NCI-H1436 (cell line): Measurements from ENCODE around the gene HPCAL4.

Experiments used
- DNase-seq: peaks from one replicate; lab custom pipeline; 2025; lab: John Stamatoyannopoulos, UW

The HPCAL4 gene

GRCh38 chr1:39676948-39677548 lies 14.2 kb downstream of the HPCAL4 start:
- DNase-seq, result no peak

GRCh38 chr1:39675220-39675619 lies 16.0 kb downstream of the HPCAL4 start:
- no peak for DNase-seq

GRCh38 chr1:39673215-39673614 lies 18.0 kb downstream of the HPCAL4 start:
- DNase-seq, result no peak

- DNase-seq, result no peak
These were observed 18.7 kb downstream of the HPCAL4 start for GRCh38 chr1:39672551-39672947.

- no peak for DNase-seq
These were observed 19.3 kb downstream of the HPCAL4 start, which contains the start of gene NT5C1A for GRCh38 chr1:39671793-39672550. NT5C1A (minus strand) TSS chr1:39672107; CDS start chr1:39672038, 69 bp downstream.

- DNase-seq, result no peak
These were observed 19.8 kb downstream of the HPCAL4 start for GRCh38 chr1:39671433-39671792.

- no peak for DNase-seq
These were observed 20.5 kb downstream of the HPCAL4 start for GRCh38 chr1:39670689-39671088.

GRCh38 chr1:39668894-39669293 lies 22.3 kb downstream of the HPCAL4 start:
- DNase-seq, result no peak

GRCh38 chr1:39668111-39668510 lies 23.1 kb downstream of the HPCAL4 start:
- DNase-seq, result no peak

- no peak for DNase-seq
These were observed 24.5 kb downstream of the HPCAL4 start for GRCh38 chr1:39666772-39667171.

- no peak for DNase-seq
These were observed 27.7 kb downstream of the HPCAL4 start for GRCh38 chr1:39663559-39663958.

GRCh38 chr1:39662861-39663260 lies 28.4 kb downstream of the HPCAL4 start:
- no peak for DNase-seq

GRCh38 chr1:39659538-39659937 lies 31.7 kb downstream of the HPCAL4 start:
- DNase-seq, result no peak

- DNase-seq, result no peak
These were observed 32.1 kb downstream of the HPCAL4 start for GRCh38 chr1:39659110-39659509.

- DNase-seq, result peak; percentile 61
These were observed 33.2 kb downstream of the HPCAL4 start for GRCh38 chr1:39657923-39658485.

- no peak for DNase-seq
These were observed 33.8 kb downstream of the HPCAL4 start for GRCh38 chr1:39657402-39657801.

- DNase-seq, result no peak
These were observed 34.8 kb downstream of the HPCAL4 start for GRCh38 chr1:39656391-39656790.

GRCh38 chr1:39655578-39656268 lies 35.5 kb downstream of the HPCAL4 start:
- no peak for DNase-seq

GRCh38 chr1:39654291-39654690 lies 36.9 kb downstream of the HPCAL4 start:
- no peak for DNase-seq

GRCh38 chr1:39653546-39654031 lies 37.6 kb downstream of the HPCAL4 start:
- peak; percentile 77 for DNase-seq

GRCh38 chr1:39652554-39652953 lies 38.7 kb downstream of the HPCAL4 start:
- DNase-seq, result no peak

GRCh38 chr1:39652105-39652504 lies 39.1 kb downstream of the HPCAL4 start:
- DNase-seq, result no peak

- no peak for DNase-seq
These were observed 40.8 kb downstream of the HPCAL4 start for GRCh38 chr1:39650431-39650830.
